NCI-H524 treated with DMSO at 0.1 percent for 48 hours (cell line): ENCODE results near the gene PYCR2.

ENCODE experiments used
- DNase-seq: peaks from one replicate; lab custom pipeline; 2025; lab: John Stamatoyannopoulos, UW

PYCR2 gene

GRCh38 chr1:225876900-225877510 lies 47.0 kb downstream of the PYCR2 start:
- DNase-seq: no peak

GRCh38 chr1:225875044-225875815 lies 48.8 kb downstream of the PYCR2 start:
- DNase-seq: no peak

GRCh38 chr1:225874431-225874830 lies 49.6 kb downstream of the PYCR2 start:
- no peak for DNase-seq

GRCh38 chr1:225873281-225873850 lies 50.7 kb downstream of the PYCR2 start:
- no peak for DNase-seq

GRCh38 chr1:225872075-225872430 lies 52.0 kb downstream of the PYCR2 start:
- DNase-seq: no peak

- no peak for DNase-seq
Measured at GRCh38 chr1:225871359-225872074, 52.5 kb downstream of the PYCR2 start.

GRCh38 chr1:225870911-225871310 lies 53.1 kb downstream of the PYCR2 start:
- DNase-seq: no peak
